HEK293 (cell line): ENCODE data around the gene MAML1.
A peak's percentile ranks its signal among the peaks of the same experiment; 100 is the strongest.

Experiments
- GFI1B ChIP-seq: fragments of 450-650 bp; formaldehyde crosslinking; IDR thresholded peaks from 2 replicates; pipeline ENCODE4 v1.5.1; 2016; ENCODE audit warnings: missing biosample characterization, missing genetic modification characterization
- HIC1 ChIP-seq: fragments of 450-650 bp; formaldehyde crosslinking; IDR thresholded peaks from 2 replicates; pipeline ENCODE4 v1.5.1; 2016; ENCODE audit warnings: missing biosample characterization, missing genetic modification characterization
- IKZF3 ChIP-seq: fragments of 450-650 bp; IDR thresholded peaks from 2 replicates; pipeline ENCODE4 v1.5.0; 2018; ENCODE audit warnings: missing biosample characterization, mild to moderate bottlenecking, missing genetic modification characterization, moderate library complexity
- INSM2 ChIP-seq: fragments of 450-650 bp; formaldehyde crosslinking; IDR thresholded peaks from 2 replicates; pipeline ENCODE4 v1.5.1; 2016; ENCODE audit warnings: missing biosample characterization, missing genetic modification characterization
- KLF10 ChIP-seq: fragments of 450-650 bp; IDR thresholded peaks from 2 replicates; pipeline ENCODE4 v1.5.1; 2018; ENCODE audit warnings: missing biosample characterization, mild to moderate bottlenecking, missing genetic modification characterization
- PRDM10 ChIP-seq: fragments of 450-650 bp; formaldehyde crosslinking; IDR thresholded peaks from 2 replicates; pipeline ENCODE4 v1.5.1; 2016; ENCODE audit warnings: missing biosample characterization, missing genetic modification characterization
- SP2 ChIP-seq: fragments of 450-650 bp; formaldehyde crosslinking; IDR thresholded peaks from 2 replicates; pipeline ENCODE4 v1.5.1; 2016; ENCODE audit warnings: missing biosample characterization, missing genetic modification characterization
- ZBTB17 ChIP-seq: fragments of 450-650 bp; formaldehyde crosslinking; IDR thresholded peaks from 2 replicates; pipeline ENCODE4 v1.5.1; 2016; ENCODE audit warnings: missing biosample characterization, missing genetic modification characterization
- ZBTB26 ChIP-seq: fragments of 450-650 bp; formaldehyde crosslinking; optimal IDR thresholded peaks from 2 replicates; pipeline ENCODE3; 2016; ENCODE audit warnings: missing biosample characterization, mild to moderate bottlenecking, missing genetic modification characterization
- ZBTB49 ChIP-seq: fragments of 450-650 bp; formaldehyde crosslinking; IDR thresholded peaks from 2 replicates; pipeline ENCODE4 v1.5.1; 2016; ENCODE audit warnings: missing biosample characterization, missing genetic modification characterization, low read depth
- ZEB2 ChIP-seq: fragments of 450-650 bp; formaldehyde crosslinking; IDR thresholded peaks from 2 replicates; pipeline ENCODE4 v1.5.1; 2016; ENCODE audit warnings: missing biosample characterization, missing genetic modification characterization
- ZNF2 ChIP-seq: fragments of 450-650 bp; formaldehyde crosslinking; IDR thresholded peaks from 2 replicates; pipeline ENCODE4 v1.5.1; 2016; ENCODE audit warnings: missing biosample characterization, missing genetic modification characterization
- ZNF248 ChIP-seq: fragments of 450-650 bp; formaldehyde crosslinking; IDR thresholded peaks from 2 replicates; pipeline ENCODE4 v1.5.1; 2017; ENCODE audit warnings: missing biosample characterization, missing genetic modification characterization
- ZNF266 ChIP-seq: fragments of 450-650 bp; formaldehyde crosslinking; IDR thresholded peaks from 2 replicates; pipeline ENCODE4 v1.5.1; 2016; ENCODE audit warnings: missing biosample characterization, missing genetic modification characterization, low read depth
- ZNF274 ChIP-seq, 2 experiments: fragments of 200-500 bp in 1 of 2; fragments of 450-650 bp in 1 of 2; sonication (Bioruptor generic) in 1 of 2; formaldehyde crosslinking in 1 of 2; IDR thresholded peaks; 2 replicates each; pipeline versions ENCODE4 v1.5.1 to v1.6.1; 2014 to 2016; ENCODE audit warnings: borderline replicate concordance in 1 of 2, inconsistent platforms in 1 of 2, low read length in 1 of 2, missing biosample characterization in 1 of 2, missing genetic modification characterization in 1 of 2
- ZNF335 ChIP-seq: fragments of 450-650 bp; formaldehyde crosslinking; conservative IDR thresholded peaks from 2 replicates; pipeline ENCODE4 v1.5.1; 2016; ENCODE audit warnings: missing biosample characterization, missing genetic modification characterization
- ZNF513 ChIP-seq: fragments of 450-650 bp; IDR thresholded peaks from 2 replicates; pipeline ENCODE4 v1.5.1; 2018; ENCODE audit warnings: missing biosample characterization, missing genetic modification characterization
- ZNF521 ChIP-seq: fragments of 450-650 bp; formaldehyde crosslinking; IDR thresholded peaks from 2 replicates; pipeline ENCODE4 v1.5.1; 2017; ENCODE audit warnings: missing biosample characterization, mild to moderate bottlenecking, missing genetic modification characterization
- ZNF544 ChIP-seq: fragments of 450-650 bp; formaldehyde crosslinking; IDR thresholded peaks from 2 replicates; pipeline ENCODE4 v1.5.0; 2017; ENCODE audit warnings: missing biosample characterization, missing genetic modification characterization
- ZNF596 ChIP-seq: fragments of 450-650 bp; IDR thresholded peaks from 2 replicates; pipeline ENCODE4 v1.5.0; 2018; ENCODE audit warnings: missing biosample characterization, mild to moderate bottlenecking, missing genetic modification characterization, moderate library complexity
- ZNF600 ChIP-seq: fragments of 450-650 bp; formaldehyde crosslinking; IDR thresholded peaks from 2 replicates; pipeline ENCODE4 v1.5.1; 2016; ENCODE audit warnings: missing biosample characterization, missing genetic modification characterization
- ZNF621 ChIP-seq: fragments of 450-650 bp; formaldehyde crosslinking; IDR thresholded peaks from 2 replicates; pipeline ENCODE4 v1.5.1; 2017; ENCODE audit warnings: missing biosample characterization, missing genetic modification characterization
- ZNF626 ChIP-seq: fragments of 450-650 bp; sonication (Bioruptor Pico); formaldehyde crosslinking; IDR thresholded peaks from 2 replicates; pipeline ENCODE4 v1.5.1; 2018; ENCODE audit warnings: missing biosample characterization, missing genetic modification characterization, inconsistent platforms
- ZNF670 ChIP-seq: fragments of 450-650 bp; formaldehyde crosslinking; IDR thresholded peaks from 2 replicates; pipeline ENCODE4 v1.5.1; 2016; ENCODE audit warnings: missing biosample characterization, missing genetic modification characterization, low read depth
- ZSCAN5A ChIP-seq: fragments of 450-650 bp; formaldehyde crosslinking; IDR thresholded peaks from 2 replicates; pipeline ENCODE4 v1.5.1; 2016; ENCODE audit warnings: missing biosample characterization, missing genetic modification characterization

Gene MAML1

GRCh38 chr5:179805529-179806249 lies 73.1 kb downstream of the MAML1 start (continued):
- TF ChIP-seq INSM2 (tag by site-specific recombination) (no peak), ZNF626 (tag by site-specific recombination) (no peak), ZBTB17 (tag by site-specific recombination) (0 out of 2 replicates have a peak, but pooled peaks have one; percentile 18), ZNF521 (tag by site-specific recombination) (no peak), ZNF600 (peak; percentile 96), ZNF335 (tag by site-specific recombination) (peak; percentile 95), ZSCAN5A (tag by site-specific recombination) (no peak), HIC1 (tag by site-specific recombination) (no peak), ZNF266 (tag by site-specific recombination) (no peak), ZBTB26 (tag by site-specific recombination) (peak; percentile 79), SP2 (peak; percentile 26; the same call in 1 of the 2 replicates), ZNF621 (no peak), KLF10 (tag by site-specific recombination) (no peak), IKZF3 (tag by site-specific recombination) (peak; percentile 30), ZNF274 (IDR thresholded peaks at IDR 0.05; ENCODE audit: low read length) (no peak), ZNF274 (tag by site-specific recombination; IDR thresholded peaks at IDR 0.05; ENCODE audit: borderline replicate concordance) (no peak), ZNF2 (no peak), ZNF544 (tag by site-specific recombination) (no peak), ZBTB49 (no peak), ZNF248 (no peak), PRDM10 (tag by site-specific recombination) (0 out of 2 replicates have a peak, but pooled peaks have one; percentile 26), ZNF670 (no peak), ZNF596 (tag by site-specific recombination) (no peak), ZNF513 (tag by site-specific recombination) (no peak), GFI1B (no peak), ZEB2 (tag by site-specific recombination) (0 out of 2 replicates have a peak, but pooled peaks have one; percentile 39)
